ENCODE results near the gene CCDC39. TPM values are rescaled to one million over a fixed set of nuclear protein-coding genes. Genes with fewer than 3 reads are reported as not detected.

Gene CCDC39
- total and polyA plus RNA-seq, 3 experiments from 2014 or later, result not detected

DNA sequence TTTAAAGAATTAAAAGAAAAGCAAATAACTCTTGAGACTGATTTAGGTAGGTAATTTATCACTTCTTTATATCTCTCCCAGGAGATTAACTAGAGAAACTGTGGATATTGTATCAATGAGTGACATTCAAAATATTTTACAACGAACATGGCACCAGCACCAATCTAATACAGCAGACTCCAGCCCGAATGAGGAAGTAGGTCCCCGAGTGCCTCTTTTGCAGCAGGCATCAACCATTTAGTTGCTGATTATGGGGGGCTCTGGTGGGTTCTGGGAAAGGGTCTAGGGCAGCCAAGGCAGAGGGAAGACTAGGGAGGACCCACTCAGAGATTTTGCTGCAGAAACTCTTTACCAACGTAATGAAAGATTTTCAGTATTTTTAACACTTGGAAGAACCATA is 109.1 kb downstream of the CCDC39 start:
- H3K36me3 Mint-ChIP-seq, result no peaks in the 10 kb centered on the region
- no peak overlapping the region for H3K4me3 Mint-ChIP-seq
- no peak for DNase-seq
- Histone ChIP-seq H3K27me3 (ENCODE audit: insufficient read depth, low read length, poor library complexity, severe bottlenecking) (no peaks in the 10 kb centered on the region), H3K4me3 (ENCODE audit: low read length) (no peak overlapping the region), H3K4me1 (ENCODE audit: insufficient read depth, low read length) (no peaks in the 10 kb centered on the region), H3K36me3 (ENCODE audit: insufficient read depth, low read length) (no peaks in the 10 kb centered on the region), H3K27ac (ENCODE audit: low read depth, low read length) (no peak overlapping the region), H3K9me3 (ENCODE audit: low read length) (no peaks in the 10 kb centered on the region)
- ChIA-PET CTCF (no interaction called here), POLR2A (no interaction called here)
- H3K4me1 Mint-ChIP-seq, result no peaks in the 10 kb centered on the region
- no peaks in the 10 kb centered on the region for H3K9me3 Mint-ChIP-seq
- H3K27me3 Mint-ChIP-seq, result peaks cover 4 to 24% of the 10 kb centered on the region in 2 donors
- no peak overlapping the region for H3K27ac Mint-ChIP-seq

DNA sequence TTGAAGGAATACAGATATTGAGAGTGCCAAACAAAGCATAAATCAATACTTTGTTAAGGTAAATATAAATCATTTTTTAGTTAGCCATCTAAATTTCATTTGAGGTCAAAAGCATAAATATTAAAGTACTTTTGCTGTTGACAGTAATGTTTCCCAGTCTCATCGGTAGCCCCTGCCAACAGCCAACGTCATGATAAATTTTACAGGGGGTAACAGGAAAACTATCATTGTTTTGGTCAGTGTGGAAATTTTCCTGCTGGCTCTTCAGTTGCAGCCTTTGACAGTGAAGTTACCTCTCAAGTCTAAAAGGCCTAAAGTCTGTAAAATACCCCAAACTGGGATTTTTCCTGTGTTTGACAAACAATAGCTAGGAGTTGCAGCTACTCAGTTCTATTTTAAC is 114.6 kb downstream of the CCDC39 start:
- no peak overlapping the region for H3K4me3 Mint-ChIP-seq
- H3K27me3 Mint-ChIP-seq, result peaks cover 2 to 24% of the 10 kb centered on the region in 2 donors
- Histone ChIP-seq H3K27ac (ENCODE audit: low read depth, low read length) (no peak overlapping the region), H3K36me3 (ENCODE audit: insufficient read depth, low read length) (no peaks in the 10 kb centered on the region), H3K9me3 (ENCODE audit: low read length) (no peaks in the 10 kb centered on the region), H3K4me3 (ENCODE audit: low read length) (no peak overlapping the region), H3K4me1 (ENCODE audit: insufficient read depth, low read length) (no peaks in the 10 kb centered on the region), H3K27me3 (ENCODE audit: insufficient read depth, low read length, poor library complexity, severe bottlenecking) (no peaks in the 10 kb centered on the region)
- CTCF ChIA-PET, result no interaction called here
- peaks cover 0 to under 1% (median 0%) of the 10 kb centered on the region in 3 donors for H3K36me3 Mint-ChIP-seq
- no peak overlapping the region for H3K27ac Mint-ChIP-seq
- peaks cover under 1 to 3% (median under 1%) of the 10 kb centered on the region in 5 donors for H3K9me3 Mint-ChIP-seq
- no peak for DNase-seq
- no peaks in the 10 kb centered on the region for H3K4me1 Mint-ChIP-seq
- POLR2A ChIA-PET, result no interaction called here

Other genes starting within 250 kb of the CCDC39 start
- 10 to 100 TPM; 37.2 to 43.0 TPM for gene TTC14, start 77.3 kb downstream of the CCDC39 start, total RNA-seq
- gene TTC14, start 77.3 kb downstream of the CCDC39 start, polyA plus RNA-seq, result 17.9 TPM
- gene FXR1, start 233.2 kb upstream of the CCDC39 start, total RNA-seq, result 100 to 1,000 TPM; 135 to 141 TPM
- 49.3 TPM for gene FXR1, start 233.2 kb upstream of the CCDC39 start, polyA plus RNA-seq